Vagina (tissue), 2 donors: Measurements from ENCODE around the gene QRICH1. TPM values are rescaled to one million over a fixed set of nuclear protein-coding genes. Genes with fewer than 3 reads are reported as not detected.
A peak's percentile ranks its signal among the peaks of the same experiment; 100 is the strongest.

Experiments
- DNase-seq, 2 donors: peaks; one replicate each; pipeline ENCODE4 v3.0.0-alpha.2; 2017; ENCODE audit errors: extremely low spot score in 2 of 2
- H3K27ac ChIP-seq: fragments of 200-600 bp; sonication (generic); one replicate; pipeline ENCODE4 v1.5.1; 2019
- H3K27me3 ChIP-seq: fragments of 200-600 bp; sonication (generic); one replicate; pipeline ENCODE4 v1.5.1; 2019
- H3K36me3 ChIP-seq, 2 donors: fragments of 200-600 bp; sonication (generic); one replicate each; pipeline ENCODE4 v1.5.1; 2017 to 2019
- H3K4me1 ChIP-seq: fragments of 200-600 bp; sonication (generic); one replicate; pipeline ENCODE4 v1.5.1; 2019
- H3K4me3 ChIP-seq, 2 donors: fragments of 200-600 bp; sonication (generic); 1 replicate in 1 of 2; 2 replicates in 1 of 2; pipeline ENCODE4 v1.5.1; 2016 to 2019
- H3K9me3 ChIP-seq: fragments of 200-600 bp; sonication (generic); one replicate; pipeline ENCODE4 v1.5.1; 2019
- POLR2A ChIP-seq, 2 donors: fragments of 450-650 bp; IDR thresholded peaks; one replicate each; pipeline ENCODE4 v1.6.1; 2017; ENCODE audit warnings: antibody characterized with exemption in 2 of 2, mild to moderate bottlenecking in 2 of 2, moderate library complexity in 2 of 2
- POLR2AphosphoS5 ChIP-seq, 2 donors: sonication (generic); formaldehyde crosslinking; IDR thresholded peaks; one replicate each; pipeline ENCODE4 v1.9.0; 2017; ENCODE audit warnings: antibody characterized with exemption in 2 of 2, mild to moderate bottlenecking in 2 of 2, low read depth in 1 of 2; ENCODE audit not compliant: insufficient read depth in 1 of 2
- intact Hi-C: fragments of 100-400 bp; cut with DNase I; formaldehyde crosslinking; loops from one replicate; pipeline ENCODE4 v1.15.1; 2023
- microRNA counts, 2 donors: library from miRNA; unstranded; fragments of <30 nt; microRNA quantifications; one replicate each; lab custom pipeline; 2016 to 2017
- microRNA-seq: library from miRNA; unstranded; fragments of <30 nt; microRNA quantifications from one replicate; pipeline ENCODE4, GENCODE V29; 2017; ENCODE audit warnings: borderline number of aligned reads, borderline replicate concordance
- small RNA-seq: library from RNA; depleted of rRNA; stranded (forward); fragments of <200 nt; gene quantifications from one replicate; pipeline ENCODE3, GENCODE V24; 2016
- total RNA-seq: library from RNA; depleted of rRNA; stranded (reverse); fragments of >200 nt; gene quantifications from one replicate; pipeline ENCODE4 v1.2.3, GENCODE V29; 2016
- TF ChIP-seq, protein P1 (sequence below), 3 experiments: fragments of 450-650 bp in 2 of 3; fragments of 200-600 bp in 1 of 3; sonication (generic) in 1 of 3; IDR thresholded peaks; one replicate each; pipeline ENCODE4 v1.5.1; 2017 to 2019; ENCODE audit warnings: antibody characterized with exemption in 3 of 3, mild to moderate bottlenecking in 2 of 3, moderate library complexity in 2 of 3

QRICH1 gene
- total RNA-seq, 1 donor from 2014 or later, result 124 TPM

DNA sequence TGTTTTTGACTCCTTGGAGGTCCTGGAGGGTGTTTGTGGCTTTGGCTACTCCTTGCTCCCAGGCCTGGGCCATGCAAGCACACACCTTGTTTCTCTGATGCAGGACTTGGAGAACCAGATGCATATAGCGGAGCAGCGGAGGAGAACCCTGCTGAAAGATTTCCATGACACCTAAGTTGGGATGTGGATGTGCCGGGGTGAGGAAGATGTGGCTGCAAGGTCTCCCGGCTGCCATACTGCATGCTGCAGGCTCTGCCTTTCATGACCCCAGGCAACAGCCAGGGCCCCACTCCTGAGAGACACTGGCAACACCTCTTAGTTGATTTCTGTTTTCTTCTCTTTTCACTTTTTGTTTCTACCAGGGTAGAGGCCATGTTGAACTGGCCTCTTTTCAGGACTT is 110.8 kb downstream of the QRICH1 start:
- Histone ChIP-seq H3K27me3 (no peaks in the 10 kb centered on the region), H3K27ac (no peak overlapping the region), H3K4me3 (no peak overlapping the region), H3K4me1 (no peaks in the 10 kb centered on the region), H3K9me3 (no peaks in the 10 kb centered on the region), H3K36me3 (peaks cover 6 to 59% of the 10 kb centered on the region in 2 donors)
- intact Hi-C loops, result no loop called here
- DNase-seq, result no peak
- no peak for TF ChIP-seq POLR2AphosphoS5 (IDR thresholded peaks at IDR 0.05; ENCODE audit: insufficient read depth in 1 of 2, low read depth in 1 of 2)
- no peak for TF ChIP-seq POLR2A (IDR thresholded peaks at IDR 0.05)
- TF ChIP-seq, protein P1, sequence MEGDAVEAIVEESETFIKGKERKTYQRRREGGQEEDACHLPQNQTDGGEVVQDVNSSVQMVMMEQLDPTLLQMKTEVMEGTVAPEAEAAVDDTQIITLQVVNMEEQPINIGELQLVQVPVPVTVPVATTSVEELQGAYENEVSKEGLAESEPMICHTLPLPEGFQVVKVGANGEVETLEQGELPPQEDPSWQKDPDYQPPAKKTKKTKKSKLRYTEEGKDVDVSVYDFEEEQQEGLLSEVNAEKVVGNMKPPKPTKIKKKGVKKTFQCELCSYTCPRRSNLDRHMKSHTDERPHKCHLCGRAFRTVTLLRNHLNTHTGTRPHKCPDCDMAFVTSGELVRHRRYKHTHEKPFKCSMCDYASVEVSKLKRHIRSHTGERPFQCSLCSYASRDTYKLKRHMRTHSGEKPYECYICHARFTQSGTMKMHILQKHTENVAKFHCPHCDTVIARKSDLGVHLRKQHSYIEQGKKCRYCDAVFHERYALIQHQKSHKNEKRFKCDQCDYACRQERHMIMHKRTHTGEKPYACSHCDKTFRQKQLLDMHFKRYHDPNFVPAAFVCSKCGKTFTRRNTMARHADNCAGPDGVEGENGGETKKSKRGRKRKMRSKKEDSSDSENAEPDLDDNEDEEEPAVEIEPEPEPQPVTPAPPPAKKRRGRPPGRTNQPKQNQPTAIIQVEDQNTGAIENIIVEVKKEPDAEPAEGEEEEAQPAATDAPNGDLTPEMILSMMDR (IDR thresholded peaks at IDR 0.05), result no peak

DNA sequence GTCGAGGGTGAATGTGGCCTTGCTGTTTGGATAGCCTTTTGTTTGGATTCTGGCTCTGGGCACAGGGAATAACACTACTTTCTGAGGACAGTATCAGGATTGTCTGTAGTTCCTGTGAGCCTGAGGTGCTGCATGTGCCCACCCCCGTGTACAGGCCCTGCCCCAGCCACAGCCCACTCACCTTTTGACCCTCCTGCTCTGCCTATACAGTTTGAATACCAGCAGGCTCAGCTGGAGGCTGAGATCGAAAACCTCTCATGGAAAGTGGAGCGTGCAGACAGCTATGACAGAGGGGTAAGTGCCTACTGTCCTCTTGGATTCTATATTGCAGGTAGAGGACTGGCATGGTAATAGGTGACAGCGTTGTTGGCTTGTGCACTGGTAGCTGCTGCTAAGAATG is 111.2 kb downstream of the QRICH1 start:
- Histone ChIP-seq H3K4me3 (no peak overlapping the region), H3K36me3 (peaks cover 6 to 62% of the 10 kb centered on the region in 2 donors), H3K27me3 (no peaks in the 10 kb centered on the region), H3K27ac (no peak overlapping the region), H3K9me3 (no peaks in the 10 kb centered on the region), H3K4me1 (no peaks in the 10 kb centered on the region)
- intact Hi-C loops, result no loop called here
- DNase-seq, result no peak
- no peak for TF ChIP-seq POLR2AphosphoS5 (IDR thresholded peaks at IDR 0.05; ENCODE audit: insufficient read depth in 1 of 2, low read depth in 1 of 2)
- TF ChIP-seq, protein P1 (IDR thresholded peaks at IDR 0.05), result no peak
- no peak for TF ChIP-seq POLR2A (IDR thresholded peaks at IDR 0.05)

DNA sequence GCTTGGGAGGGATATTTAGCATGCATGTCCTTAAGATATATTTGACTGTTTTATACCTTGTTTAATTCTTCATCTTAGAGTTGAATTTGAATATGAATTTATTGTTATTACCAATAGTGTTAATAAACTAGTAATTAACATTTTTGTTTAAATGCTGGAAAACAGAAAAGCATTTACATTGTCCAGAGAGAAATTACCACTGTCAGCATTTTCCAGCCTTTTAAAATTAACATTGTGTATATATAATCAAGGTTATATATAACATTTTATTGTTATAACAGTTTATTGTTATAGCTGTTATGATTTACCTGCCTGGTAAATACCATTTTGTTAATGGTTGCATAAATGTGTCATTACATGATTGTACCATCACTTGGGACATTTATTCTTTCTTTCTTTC is 111.9 kb downstream of the QRICH1 start:
- Histone ChIP-seq H3K9me3 (no peaks in the 10 kb centered on the region), H3K27ac (no peak overlapping the region), H3K36me3 (peaks cover 6 to 69% of the 10 kb centered on the region in 2 donors), H3K4me1 (no peaks in the 10 kb centered on the region), H3K4me3 (no peak overlapping the region), H3K27me3 (no peaks in the 10 kb centered on the region)
- intact Hi-C loops, result no loop called here
- TF ChIP-seq, protein P1 (IDR thresholded peaks at IDR 0.05), result no peak
- TF ChIP-seq POLR2A (IDR thresholded peaks at IDR 0.05) (no peak), POLR2AphosphoS5 (IDR thresholded peaks at IDR 0.05; ENCODE audit: insufficient read depth in 1 of 2, low read depth in 1 of 2) (no peak)
- DNase-seq, result no peak

DNA sequence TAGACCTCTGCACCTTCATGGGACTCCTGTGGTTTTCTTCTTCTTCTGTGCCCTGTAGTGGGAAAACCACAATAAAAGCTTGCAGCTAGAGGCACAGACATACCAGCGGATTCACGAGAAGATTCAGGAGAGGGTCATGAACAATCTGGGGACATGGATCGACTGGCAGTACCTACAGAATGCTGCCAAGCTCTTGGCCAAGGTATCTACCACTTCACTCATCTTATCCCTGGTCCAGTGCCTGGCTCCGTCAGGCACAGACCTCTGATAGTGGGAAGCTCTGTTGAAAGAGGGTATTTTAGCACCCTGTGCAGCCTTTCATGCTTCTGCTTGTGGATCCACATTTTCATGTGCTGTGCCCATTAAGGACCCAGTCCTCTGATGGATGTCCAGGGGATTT is 113.6 kb downstream of the QRICH1 start:
- TF ChIP-seq, protein P1 (IDR thresholded peaks at IDR 0.05), result no peak
- TF ChIP-seq POLR2A (IDR thresholded peaks at IDR 0.05) (no peak), POLR2AphosphoS5 (IDR thresholded peaks at IDR 0.05; ENCODE audit: insufficient read depth in 1 of 2, low read depth in 1 of 2) (no peak)
- no peaks in the 10 kb centered on the region for H3K9me3 ChIP-seq
- H3K4me3 ChIP-seq, result no peak overlapping the region
- intact Hi-C loops, result no loop called here
- DNase-seq, result no peak
- no peaks in the 10 kb centered on the region for H3K27me3 ChIP-seq
- H3K27ac ChIP-seq, result no peak overlapping the region
- H3K36me3 ChIP-seq, result peaks cover 6 to 86% of the 10 kb centered on the region in 2 donors
- H3K4me1 ChIP-seq, result no peaks in the 10 kb centered on the region

MicroRNAs within 50 kb of the gene (microRNA counts, 767-probe panel; counts per million panel counts)
- 6,796 to 7,222 counts per million in 2 donors for microRNA hsa-miR-191-5p (lab: Ali Mortazavi, UCI)
- microRNA hsa-miR-425-5p (lab: Ali Mortazavi, UCI), result 238 to 261 counts per million in 2 donors

Small RNAs within 50 kb of the gene (microRNA-seq; reads per million reads assigned to microRNA genes)
- gene MIR191 (13,439 reads per million, percentile 95 among the genes with 10 or more reads in this experiment), gene MIR425 (1,060 reads per million, percentile 79 among the genes with 10 or more reads in this experiment), gene MIR6890 (not detected)

Small RNAs within 50 kb of the gene (small RNA-seq; reads per million reads assigned to genes)
- gene MIR191, result 3,039 reads per million, percentile 99 among the genes with 10 or more reads in this experiment
- gene MIR425, result 11.2 reads per million, percentile 93 among the genes with 10 or more reads in this experiment
- gene RN7SL182P, result not detected

Other genes starting within 250 kb of the QRICH1 start
- 23.8 TPM for gene PRKAR2A, start 246.2 kb downstream of the QRICH1 start, total RNA-seq
- gene SLC25A20, start 195.2 kb downstream of the QRICH1 start, total RNA-seq, result 24.1 TPM
- gene ARIH2, start 175.2 kb downstream of the QRICH1 start, total RNA-seq, result 59.4 TPM
- gene P4HTM, start 103.8 kb downstream of the QRICH1 start, total RNA-seq, result 43.5 TPM
- 109 TPM for gene WDR6, start 86.7 kb downstream of the QRICH1 start, total RNA-seq
- 35.4 TPM for gene DALRD3, start 75.5 kb downstream of the QRICH1 start, total RNA-seq
- gene NDUFAF3, start 72.0 kb downstream of the QRICH1 start, total RNA-seq, result 91.3 TPM
- gene IMPDH2, start 64.7 kb downstream of the QRICH1 start, total RNA-seq, result 185 TPM
- 223 TPM for gene QARS1, start 10.7 kb upstream of the QRICH1 start, total RNA-seq
- gene USP19, start 26.8 kb upstream of the QRICH1 start, total RNA-seq, result 59.9 TPM
- gene LAMB2, start 39.0 kb upstream of the QRICH1 start, total RNA-seq, result 526 TPM
- 30.4 TPM for gene CCDC71, start 72.3 kb upstream of the QRICH1 start, total RNA-seq
- 43.7 TPM for gene KLHDC8B, start 77.5 kb upstream of the QRICH1 start, total RNA-seq
- 17.9 TPM for gene C3orf62, start 183.2 kb upstream of the QRICH1 start, total RNA-seq
- 45.2 TPM for gene USP4, start 246.0 kb upstream of the QRICH1 start, total RNA-seq